ENCODE measurements around the gene GRID1. TPM values are rescaled to one million over a fixed set of nuclear protein-coding genes. Genes with fewer than 3 reads are reported as not detected.

Gene GRID1
- total RNA-seq, 3 donors from 2014 or later: 2.3 to 8.5 (median 5.9) TPM

- intact Hi-C loops (cut with DNase I; ENCODE audit: low total_unique reads): no loop called here
- H3K4me1 ChIP-seq: no peaks in the 10 kb centered on the region
- no peaks in the 10 kb centered on the region for H3K27me3 ChIP-seq
- no peaks in the 10 kb centered on the region for H3K9me3 ChIP-seq
- DNase-seq (ENCODE audit: low spot score in 2 of 2): no peak
- no peak for TF ChIP-seq POLR2A (IDR thresholded peaks at IDR 0.05)
- TF ChIP-seq POLR2AphosphoS5 (IDR thresholded peaks at IDR 0.05): no peak
- no peak for TF ChIP-seq CTCF (IDR thresholded peaks at IDR 0.05)
- H3K27ac ChIP-seq: no peak overlapping the region
- no peak overlapping the region for H3K4me3 ChIP-seq
- no peaks in the 10 kb centered on the region for H3K36me3 ChIP-seq
Observed at GRCh38 chr10:85926986-85927385, 439.6 kb downstream of the GRID1 start.

GRCh38 chr10:85926136-85926535, 440.5 kb downstream of the GRID1 start:
- intact Hi-C loops (cut with DNase I; ENCODE audit: low total_unique reads): no loop called here

GRCh38 chr10:85925201-85925750, 441.3 kb downstream of the GRID1 start:
- DNase-seq (ENCODE audit: low spot score in 2 of 2): no peak
- TF ChIP-seq CTCF (IDR thresholded peaks at IDR 0.05) (no peak), POLR2A (IDR thresholded peaks at IDR 0.05) (no peak), POLR2AphosphoS5 (IDR thresholded peaks at IDR 0.05) (no peak)
- Histone ChIP-seq H3K36me3 (no peaks in the 10 kb centered on the region), H3K4me3 (no peak overlapping the region), H3K4me1 (no peaks in the 10 kb centered on the region), H3K27ac (no peak overlapping the region), H3K27me3 (no peaks in the 10 kb centered on the region), H3K9me3 (no peaks in the 10 kb centered on the region)
- intact Hi-C loops (cut with DNase I; ENCODE audit: low total_unique reads): no loop called here

More at GRCh38 chr10:85926136-85926535, 440.5 kb downstream of the GRID1 start:
- Histone ChIP-seq H3K4me3 (no peak overlapping the region), H3K4me1 (no peaks in the 10 kb centered on the region), H3K27ac (no peak overlapping the region), H3K36me3 (no peaks in the 10 kb centered on the region), H3K27me3 (no peaks in the 10 kb centered on the region), H3K9me3 (no peaks in the 10 kb centered on the region)
- DNase-seq (ENCODE audit: low spot score in 2 of 2): no peak
- TF ChIP-seq CTCF (IDR thresholded peaks at IDR 0.05): no peak
- no peak for TF ChIP-seq POLR2A (IDR thresholded peaks at IDR 0.05)
- TF ChIP-seq POLR2AphosphoS5 (IDR thresholded peaks at IDR 0.05): no peak

GRCh38 chr10:85924382-85925102, 442.1 kb downstream of the GRID1 start:
- Histone ChIP-seq H3K4me1 (no peaks in the 10 kb centered on the region), H3K36me3 (no peaks in the 10 kb centered on the region), H3K27me3 (no peaks in the 10 kb centered on the region), H3K9me3 (no peaks in the 10 kb centered on the region), H3K4me3 (no peak overlapping the region), H3K27ac (no peak overlapping the region)
- intact Hi-C loops (cut with DNase I; ENCODE audit: low total_unique reads): no loop called here
- no peak for DNase-seq (ENCODE audit: low spot score in 2 of 2)
- no peak for TF ChIP-seq POLR2AphosphoS5 (IDR thresholded peaks at IDR 0.05)
- TF ChIP-seq CTCF (IDR thresholded peaks at IDR 0.05): no peak
- TF ChIP-seq POLR2A (IDR thresholded peaks at IDR 0.05): no peak

- DNase-seq (ENCODE audit: low spot score in 2 of 2): no peak
- H3K36me3 ChIP-seq: no peaks in the 10 kb centered on the region
- H3K9me3 ChIP-seq: no peaks in the 10 kb centered on the region
- intact Hi-C loops (cut with DNase I; ENCODE audit: low total_unique reads): no loop called here
- no peaks in the 10 kb centered on the region for H3K4me1 ChIP-seq
- TF ChIP-seq POLR2A (IDR thresholded peaks at IDR 0.05) (no peak), POLR2AphosphoS5 (IDR thresholded peaks at IDR 0.05) (no peak), CTCF (IDR thresholded peaks at IDR 0.05) (no peak)
- no peaks in the 10 kb centered on the region for H3K27me3 ChIP-seq
- H3K4me3 ChIP-seq: no peak overlapping the region
- no peak overlapping the region for H3K27ac ChIP-seq
Observed at GRCh38 chr10:85922356-85923129, 444.1 kb downstream of the GRID1 start.

All from breast epithelium (tissue), 4 donors.